Activated CD4-positive, alpha-beta T cell treated with anti-CD3 and anti-CD28 coated beads for 4 hours (primary cell): ENCODE results near the gene MRPL55.

ENCODE experiments used
- DNase-seq, 2 donors: peaks; one replicate each; pipeline ENCODE4 v3.0.0-alpha.2; 2020

The MRPL55 gene

GRCh38 chr1:228066891-228067654, 42.0 kb downstream of the MRPL55 start:
- DNase-seq: no peak

- DNase-seq: no peak
Observed at GRCh38 chr1:228066416-228066815, 42.7 kb downstream of the MRPL55 start.

- no peak for DNase-seq
Observed at GRCh38 chr1:228065543-228066347, 43.4 kb downstream of the MRPL55 start.

- no peak for DNase-seq
Observed at GRCh38 chr1:228064741-228065542, 44.2 kb downstream of the MRPL55 start.

GRCh38 chr1:228064296-228064695, 44.8 kb downstream of the MRPL55 start:
- DNase-seq: no peak

- DNase-seq: no peak
Observed at GRCh38 chr1:228063251-228064191, 45.6 kb downstream of the MRPL55 start.

- DNase-seq: no peak
Observed at GRCh38 chr1:228062812-228063211, 46.3 kb downstream of the MRPL55 start.

GRCh38 chr1:228062085-228062791, 46.9 kb downstream of the MRPL55 start:
- no peak for DNase-seq

GRCh38 chr1:228061411-228062084, 47.6 kb downstream of the MRPL55 start:
- DNase-seq: no peak

- no peak for DNase-seq
Observed at GRCh38 chr1:228060458-228061190, 48.5 kb downstream of the MRPL55 start.

- peak; percentile 59 to 70 for DNase-seq
Observed at GRCh38 chr1:228059634-228060457, 49.3 kb downstream of the MRPL55 start.

GRCh38 chr1:228058949-228059633, 50.0 kb downstream of the MRPL55 start:
- DNase-seq: peak in 1 of 2 donors; percentile 34

GRCh38 chr1:228058172-228058948, 50.7 kb downstream of the MRPL55 start:
- no peak for DNase-seq
